Loucy (cell line): ENCODE measurements around the gene EYA3.

Experiments
- EZH2phosphoT487 ChIP-seq: fragments of 200-600 bp; IDR thresholded peaks from 2 replicates; pipeline ENCODE4 v1.6.1; 2018; ENCODE audit warnings: antibody characterized with exemption, mild to moderate bottlenecking, moderate library complexity, borderline replicate concordance
- TF ChIP-seq, protein P1 (sequence below): fragments of 200-600 bp; sonication (generic); conservative IDR thresholded peaks from 2 replicates; pipeline ENCODE4 v1.5.1; 2014; ENCODE audit warnings: mild to moderate bottlenecking, antibody characterized with exemption, low read length

GRCh38 chr1:28110555-28110954 lies 22.1 kb upstream of the EYA3 start:
- TF ChIP-seq, protein P1, sequence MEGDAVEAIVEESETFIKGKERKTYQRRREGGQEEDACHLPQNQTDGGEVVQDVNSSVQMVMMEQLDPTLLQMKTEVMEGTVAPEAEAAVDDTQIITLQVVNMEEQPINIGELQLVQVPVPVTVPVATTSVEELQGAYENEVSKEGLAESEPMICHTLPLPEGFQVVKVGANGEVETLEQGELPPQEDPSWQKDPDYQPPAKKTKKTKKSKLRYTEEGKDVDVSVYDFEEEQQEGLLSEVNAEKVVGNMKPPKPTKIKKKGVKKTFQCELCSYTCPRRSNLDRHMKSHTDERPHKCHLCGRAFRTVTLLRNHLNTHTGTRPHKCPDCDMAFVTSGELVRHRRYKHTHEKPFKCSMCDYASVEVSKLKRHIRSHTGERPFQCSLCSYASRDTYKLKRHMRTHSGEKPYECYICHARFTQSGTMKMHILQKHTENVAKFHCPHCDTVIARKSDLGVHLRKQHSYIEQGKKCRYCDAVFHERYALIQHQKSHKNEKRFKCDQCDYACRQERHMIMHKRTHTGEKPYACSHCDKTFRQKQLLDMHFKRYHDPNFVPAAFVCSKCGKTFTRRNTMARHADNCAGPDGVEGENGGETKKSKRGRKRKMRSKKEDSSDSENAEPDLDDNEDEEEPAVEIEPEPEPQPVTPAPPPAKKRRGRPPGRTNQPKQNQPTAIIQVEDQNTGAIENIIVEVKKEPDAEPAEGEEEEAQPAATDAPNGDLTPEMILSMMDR, result no peak
- no peak for TF ChIP-seq EZH2phosphoT487
